GM12878 (cell line): ENCODE results near the gene RWDD1. TPM values are rescaled to one million over a fixed set of nuclear protein-coding genes. Genes with fewer than 3 reads are reported as not detected.

Experiments used
- ATAC-seq: fragments of 200-7000 bp; cut with Tn5 transposase; 3 replicates; pipeline ENCODE4 v1.9.1; 2020; ENCODE audit warnings: mild to moderate bottlenecking, moderate library complexity
- BruUV-seq: library from RNA; stranded (reverse); fragments of 400-500 nt; replicated peaks from 2 replicates; lab custom pipeline; 2021; lab: Mats Ljungman, UMichigan
- CTCF ChIA-PET: fragments of 300-600 bp; sonication (Branson Sonifier 250); formaldehyde crosslinking; extraction: SDS; loops from one replicate; lab custom pipeline; 2021; ENCODE audit warnings: inconsistent platforms; lab: Yijun Ruan, JAX
- POLR2A ChIA-PET: fragments of 350-600 bp; formaldehyde crosslinking; extraction: SDS; loops from one replicate; lab custom pipeline; 2021; ENCODE audit warnings: inconsistent platforms; lab: Charles Lee
- RAD21 ChIA-PET: fragments of 300-600 bp; sonication (Branson Sonifier 250); formaldehyde crosslinking; loops from one replicate; lab custom pipeline; 2023; ENCODE audit warnings: antibody characterized with exemption; ENCODE audit not compliant: unreplicated experiment; lab: Charles Lee
- SMC1A ChIA-PET: fragments of 300-600 bp; sonication (Branson Sonifier 250); formaldehyde crosslinking; loops from one replicate; lab custom pipeline; 2023; ENCODE audit not compliant: unreplicated experiment, uncharacterized antibody; lab: Charles Lee
- DNase-seq: peaks from one replicate; pipeline ENCODE4 v3.0.0-alpha.2; 2011; ENCODE audit warnings: low read depth, low spot score
- FAIRE-seq: peaks from 3 replicates; lab custom pipeline; 2011; peaks lifted over from hg19 to GRCh38; lab: Jason Lieb, UNC
- H2AFZ ChIP-seq: 2 replicates; pipeline ENCODE4 v1.6.0; 2011; ENCODE audit warnings: low read depth, low read length, control low read depth; ENCODE audit not compliant: control insufficient read depth
- H3K27ac ChIP-seq: 2 replicates; pipeline ENCODE4 v1.5.1; 2011; ENCODE audit warnings: control low read depth; ENCODE audit not compliant: control insufficient read depth, insufficient read depth
- H3K27me3 ChIP-seq, 2 experiments: replicated peaks in 1 of 2; 2 replicates each; pipeline versions ENCODE4 v1.6.0 to v1.6.1; 2011; ENCODE audit warnings: low read length in 1 of 2; ENCODE audit not compliant: control insufficient read depth in 2 of 2, insufficient read depth in 2 of 2
- H3K36me3 ChIP-seq, 2 experiments: 2 replicates each; pipeline ENCODE4 v1.5.1; 2011; ENCODE audit warnings: low read length in 1 of 2; ENCODE audit not compliant: control insufficient read depth in 2 of 2, insufficient read depth in 2 of 2
- H3K4me1 ChIP-seq: 2 replicates; pipeline ENCODE4 v1.6.1; 2011; ENCODE audit warnings: mild to moderate bottlenecking, low read length, moderate library complexity, mixed read lengths; ENCODE audit not compliant: control insufficient read depth, insufficient read depth
- H3K4me2 ChIP-seq: 2 replicates; pipeline ENCODE4 v1.6.0; 2011; ENCODE audit warnings: control low read depth; ENCODE audit not compliant: control insufficient read depth, insufficient read depth
- H3K4me3 ChIP-seq: fragments of 200-600 bp; sonication (generic); 2 replicates; pipeline ENCODE4 v1.5.1; 2016
- H3K79me2 ChIP-seq: 2 replicates; pipeline ENCODE4 v1.6.0; 2011; ENCODE audit warnings: low read length; ENCODE audit not compliant: control insufficient read depth, insufficient read depth
- H3K9ac ChIP-seq: 2 replicates; pipeline ENCODE4 v1.8.0; 2011; ENCODE audit warnings: low read length, control low read depth, mixed read lengths; ENCODE audit not compliant: control insufficient read depth, insufficient read depth
- H3K9me3 ChIP-seq: replicated peaks from 3 replicates; pipeline ENCODE4 v1.5.1; 2011; ENCODE audit warnings: mild to moderate bottlenecking, low read length; ENCODE audit not compliant: control insufficient read depth, insufficient read depth
- H4K20me1 ChIP-seq: 2 replicates; pipeline ENCODE4 v1.6.0; 2011; ENCODE audit not compliant: control insufficient read depth, insufficient read depth
- EGR1 ChIP-seq, 2 experiments: IDR thresholded peaks; 1 replicate in 1 of 2; 2 replicates in 1 of 2; pipeline ENCODE4 v1.6.1; 2011 to 2012; ENCODE audit warnings: low read depth in 2 of 2, low read length in 2 of 2, borderline replicate concordance in 1 of 2, mild to moderate bottlenecking in 1 of 2, moderate library complexity in 1 of 2
- MEF2B ChIP-seq: fragments of 450-650 bp; IDR thresholded peaks from 2 replicates; pipeline ENCODE4 v1.6.1; 2018; ENCODE audit warnings: mild to moderate bottlenecking, moderate library complexity; ENCODE audit not compliant: partially characterized antibody, poor library complexity, severe bottlenecking
- SREBF2 ChIP-seq: IDR thresholded peaks from 2 replicates; pipeline ENCODE4 v1.6.1; 2012; ENCODE audit warnings: mild to moderate bottlenecking, low read length
- TAF1 ChIP-seq: IDR thresholded peaks from 2 replicates; pipeline ENCODE4 v1.6.1; 2011; ENCODE audit warnings: mild to moderate bottlenecking, low read depth, low read length, borderline replicate concordance
- TCF12 ChIP-seq: IDR thresholded peaks from 2 replicates; pipeline ENCODE4 v1.6.1; 2011; ENCODE audit warnings: low read depth, mild to moderate bottlenecking, low read length
- ZSCAN29 ChIP-seq: fragments of 450-650 bp; IDR thresholded peaks from 2 replicates; pipeline ENCODE4 v1.6.1; 2017; ENCODE audit warnings: mild to moderate bottlenecking, moderate library complexity
- WGBS: methylation state at CpG from one replicate; pipeline ENCODE4 v1.1.6; 2016; ENCODE audit warnings: low lambda C conversion rate; ENCODE audit not compliant: insufficient replicate concordance, insufficient coverage; ENCODE audit errors: missing lambda C conversion rate; 5-methylcytosine and 5-hydroxymethylcytosine counted together
- in situ Hi-C: fragments of 300-500 bp; cut with MboI; formaldehyde crosslinking; loops from 9 replicates; pipeline ENCODE4 v1.14.3; 2018; ENCODE audit warnings: mixed read lengths
- intact Hi-C: fragments of 100-400 bp; cut with micrococcal nuclease; formaldehyde crosslinking; loops from one replicate; pipeline ENCODE4 v1.14.2; 2022; ENCODE audit not compliant: unreplicated experiment
- polyA plus RNA-seq, 11 experiments: library from polyadenylated mRNA; depleted of rRNA in 4 of 11; unstranded in 6 of 11; stranded (reverse) in 5 of 11; fragments of >200 nt; fragmentation: Nextera tagmentation in 4 of 11; fragmentation: Illumina TruSeq in 1 of 11; extraction: Ambion mirVana in 4 of 11; extraction: Trizol in 1 of 11; gene quantifications; 1 replicate in 1 of 11; 2 replicates in 10 of 11; pipeline versions ENCODE4 v1.2.1 to v1.2.3, GENCODE V29; 2011 to 2016; ENCODE audit warnings: inconsistent platforms in 2 of 11, missing spikeins in 2 of 11, low read depth in 1 of 11
- total RNA-seq, 4 experiments: library from RNA; depleted of rRNA in 3 of 4; stranded (reverse); fragments of >200 nt in 3 of 4; fragmentation: Illumina TruSeq in 1 of 4; extraction: Trizol in 1 of 4; gene quantifications; 2 replicates each; pipeline versions ENCODE4 v1.2.1 to v1.2.3, GENCODE V29; 2013 to 2021
- TF ChIP-seq, protein P1 (sequence below): fragments of 450-650 bp; IDR thresholded peaks from 2 replicates; pipeline ENCODE4 v1.6.1; 2017; ENCODE audit warnings: low read depth, mild to moderate bottlenecking, moderate library complexity
- TF ChIP-seq, protein P2 (sequence below): IDR thresholded peaks from 2 replicates; pipeline ENCODE4 v1.6.1; 2011; ENCODE audit warnings: borderline replicate concordance, low read depth, mild to moderate bottlenecking, moderate library complexity, mixed read lengths, low read length; ENCODE audit not compliant: insufficient read depth; ENCODE audit errors: extremely low read length

Gene RWDD1
- total and polyA plus RNA-seq, 10 of the 15 experiments (the other 5 are each of a cell fraction or from before 2014, with no cell fraction given), result 40.1 to 107 (median 65.8) TPM

- Histone ChIP-seq H2AFZ (no peak overlapping the region), H3K4me2 (no peak overlapping the region), H3K9me3 (no peaks in the 10 kb centered on the region), H3K27me3 (no peaks in the 10 kb centered on the region; a peak in 1 of 4 replicates), H3K79me2 (no peaks in the 10 kb centered on the region), H3K36me3 (no peaks in the 10 kb centered on the region), H4K20me1 (no peaks in the 10 kb centered on the region), H3K9ac (no peak overlapping the region), H3K4me3 (no peak overlapping the region), H3K4me1 (no peaks in the 10 kb centered on the region), H3K27ac (no peak overlapping the region)
- TF ChIP-seq ZSCAN29, result no peak
- TF ChIP-seq, protein P1, sequence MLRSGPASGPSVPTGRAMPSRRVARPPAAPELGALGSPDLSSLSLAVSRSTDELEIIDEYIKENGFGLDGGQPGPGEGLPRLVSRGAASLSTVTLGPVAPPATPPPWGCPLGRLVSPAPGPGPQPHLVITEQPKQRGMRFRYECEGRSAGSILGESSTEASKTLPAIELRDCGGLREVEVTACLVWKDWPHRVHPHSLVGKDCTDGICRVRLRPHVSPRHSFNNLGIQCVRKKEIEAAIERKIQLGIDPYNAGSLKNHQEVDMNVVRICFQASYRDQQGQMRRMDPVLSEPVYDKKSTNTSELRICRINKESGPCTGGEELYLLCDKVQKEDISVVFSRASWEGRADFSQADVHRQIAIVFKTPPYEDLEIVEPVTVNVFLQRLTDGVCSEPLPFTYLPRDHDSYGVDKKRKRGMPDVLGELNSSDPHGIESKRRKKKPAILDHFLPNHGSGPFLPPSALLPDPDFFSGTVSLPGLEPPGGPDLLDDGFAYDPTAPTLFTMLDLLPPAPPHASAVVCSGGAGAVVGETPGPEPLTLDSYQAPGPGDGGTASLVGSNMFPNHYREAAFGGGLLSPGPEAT, result no peak
- no peak for TF ChIP-seq EGR1 (IDR thresholded peaks at IDR 0.05; ENCODE audit: borderline replicate concordance in 1 of 2, low read depth in 2 of 2, low read length in 2 of 2)
- no peak for TF ChIP-seq MEF2B
- no peak for TF ChIP-seq TCF12
- TF ChIP-seq, protein P2, sequence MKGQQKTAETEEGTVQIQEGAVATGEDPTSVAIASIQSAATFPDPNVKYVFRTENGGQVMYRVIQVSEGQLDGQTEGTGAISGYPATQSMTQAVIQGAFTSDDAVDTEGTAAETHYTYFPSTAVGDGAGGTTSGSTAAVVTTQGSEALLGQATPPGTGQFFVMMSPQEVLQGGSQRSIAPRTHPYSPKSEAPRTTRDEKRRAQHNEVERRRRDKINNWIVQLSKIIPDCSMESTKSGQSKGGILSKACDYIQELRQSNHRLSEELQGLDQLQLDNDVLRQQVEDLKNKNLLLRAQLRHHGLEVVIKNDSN, result no peak
- TF ChIP-seq SREBF2, result no peak
- TF ChIP-seq TAF1, result no peak
- FAIRE-seq (no peak), DNase-seq (no peak), ATAC-seq (no peak)
- ChIA-PET CTCF (interaction anchor here (0.6 to 3.6 kb wide), 17 partner anchors 8 to 295 kb away, joined by 3 to 24 read pairs (median 3); partner anchors contain the start of genes CALHM4 and RWDD1), POLR2A (interaction anchor here (0.5 to 1.1 kb wide), 2 partner anchors 287 to 294 kb away, joined by 4 to 6 read pairs; no protein-coding TSS in a partner anchor), SMC1A (interaction anchor here (0.9 to 4.3 kb wide), 7 partner anchors 8 to 344 kb away, joined by 3 to 39 read pairs (median 7); partner anchors contain the start of gene CALHM4), RAD21 (interaction anchor here (1.1 to 2.5 kb wide), 5 partner anchors 10 to 296 kb away, joined by 3 to 12 read pairs (median 7); no protein-coding TSS in a partner anchor)
- intact Hi-C loops (loop anchor here (5.0 kb wide), 1 partner anchor 450 kb away; no protein-coding TSS in a partner anchor), in situ Hi-C loops (no loop called here)
- BruUV-seq, result no TSS peak
- WGBS, result 95% methylated on average over 3 of the region's 3 CpGs
Observed at GRCh38 chr6:116562614-116563013, 8.7 kb upstream of the RWDD1 start.
